ENCODE data around the gene PGA3. TPM values are rescaled to one million over a fixed set of nuclear protein-coding genes. Genes with fewer than 3 reads are reported as not detected.

Gene PGA3
- total and polyA plus RNA-seq, 2 of the 8 experiments (the other 6 are each of a cell fraction or from before 2014, with no cell fraction given): not detected

DNA sequence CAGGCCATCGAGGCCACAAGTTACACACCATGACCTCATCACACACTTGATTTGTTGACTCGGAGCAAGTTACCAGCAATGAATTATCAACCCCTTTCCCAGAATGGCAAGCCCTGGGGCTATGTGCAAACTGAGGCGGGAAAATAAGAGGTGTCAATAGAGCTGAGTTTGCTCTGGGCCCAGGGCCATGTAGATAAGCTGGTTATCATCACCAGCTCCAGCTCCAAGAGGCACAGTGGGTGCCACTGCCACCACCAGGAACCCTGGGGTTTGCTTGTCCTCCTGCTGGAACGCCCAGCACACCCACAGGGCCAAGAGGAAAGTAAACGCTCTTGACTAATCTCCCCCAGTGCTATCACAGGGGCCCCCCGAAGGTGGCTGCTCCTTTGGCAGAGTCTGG lies 29.0 kb upstream of the PGA3 start:
- ChIA-PET POLR2A (ENCODE audit: partially characterized antibody) (no interaction called here), CTCF (ENCODE audit: partially characterized antibody) (interaction anchor here (1.3 to 2.3 kb wide), 2 partner anchors 13 to 229 kb away, joined by 3 to 9 read pairs; no protein-coding TSS in a partner anchor)
- 90% methylated on average over 6 of the region's 6 CpGs; no CpG with 5 or more reads in 1 of the 2 experiments for WGBS, 2 experiments (ENCODE audit: extremely low coverage in 1 of 2, insufficient coverage in 1 of 2, insufficient read length in 1 of 2, insufficient replicate concordance in 2 of 2, low coverage in 1 of 2, low lambda C conversion rate in 2 of 2, missing lambda C conversion rate in 1 of 2)
- TF ChIP-seq CHD2 (IDR thresholded peaks at IDR 0.05; ENCODE audit: low read length) (no peak), YY1 (IDR thresholded peaks at IDR 0.05; ENCODE audit: low read depth, low read length) (no peak), SIN3A (conservative IDR thresholded peaks at IDR 0.05 in 1 of 2, IDR thresholded peaks at IDR 0.05 in 1 of 2; ENCODE audit: low read depth in 1 of 2, low read length in 2 of 2) (no peak), HDAC6 (IDR thresholded peaks at IDR 0.05; ENCODE audit: low read depth, low read length) (no peak), SAP30 (IDR thresholded peaks at IDR 0.05; ENCODE audit: insufficient read depth, insufficient replicate concordance, low read length) (no peak)

More for the DNA sequence above, 29.0 kb upstream of the PGA3 start:
- no peaks in the 10 kb centered on the region for H3K79me1 ChIP-seq (ENCODE audit: low read depth, low read length)
- H2BK15ac ChIP-seq (ENCODE audit: low read length): no peak overlapping the region
- H3K36me3 ChIP-seq (ENCODE audit: control insufficient read depth in 2 of 4, insufficient read depth in 4 of 4, low read length in 3 of 4): no peaks in the 10 kb centered on the region
- H2AFZ ChIP-seq (ENCODE audit: low read length): no peak overlapping the region
- no peak for DNase-seq (ENCODE audit: low read depth in 1 of 2, low spot score in 2 of 2)
- H3K27ac ChIP-seq (ENCODE audit: low read depth, low read length): no peak overlapping the region
- H2BK120ac ChIP-seq (replicated peaks; ENCODE audit: low read depth, low read length): no peak overlapping the region
- no peak overlapping the region for H2BK20ac ChIP-seq (ENCODE audit: low read length)
- H4K91ac ChIP-seq (replicated peaks; ENCODE audit: insufficient read length, low read length): no peak overlapping the region
- no peak for FAIRE-seq
- H3K4me2 ChIP-seq (ENCODE audit: insufficient read depth in 1 of 2, low read depth in 2 of 2, low read length in 2 of 2): no peak overlapping the region
- no peak overlapping the region for H3K9ac ChIP-seq (replicated peaks in 1 of 4; ENCODE audit: extremely low read depth in 1 of 4, low read depth in 3 of 4, low read length in 3 of 4)
- no peak overlapping the region for H2BK12ac ChIP-seq (ENCODE audit: low read depth, low read length)
- H3K18ac ChIP-seq (ENCODE audit: extremely low read depth, low read length): no peak overlapping the region
- no peak overlapping the region for H4K5ac ChIP-seq (ENCODE audit: insufficient read length, low read depth, low read length)
- no peak overlapping the region for H2AK5ac ChIP-seq (ENCODE audit: low read depth, low read length)
- no peak overlapping the region for H3K4me3 ChIP-seq (ENCODE audit: extremely low read depth in 1 of 4, insufficient read depth in 2 of 4, low read depth in 3 of 4, low read length in 4 of 4)
- no peak overlapping the region for H2BK5ac ChIP-seq (ENCODE audit: low read depth, low read length)
- no peak overlapping the region for H3K4ac ChIP-seq (replicated peaks; ENCODE audit: insufficient read length, low read depth, low read length)
- H3K14ac ChIP-seq (ENCODE audit: insufficient read length): no peak overlapping the region
- no peaks in the 10 kb centered on the region for H3K9me3 ChIP-seq (ENCODE audit: insufficient read depth in 2 of 2, low read depth in 1 of 2, low read length in 1 of 2)
- no peaks in the 10 kb centered on the region for H3K79me2 ChIP-seq (ENCODE audit: control insufficient read depth in 1 of 2, insufficient read depth in 2 of 2, low read length in 2 of 2)
- H3K23me2 ChIP-seq (ENCODE audit: low read depth, low read length): no peaks in the 10 kb centered on the region
- no peak overlapping the region for H4K8ac ChIP-seq (ENCODE audit: extremely low read depth, insufficient read depth, low read length)
- peaks cover 0 to 1% of the 10 kb centered on the region in 2 experiments for H4K20me1 ChIP-seq (replicated peaks in 1 of 2; ENCODE audit: control insufficient read depth in 1 of 2, insufficient read depth in 2 of 2, low read length in 2 of 2)
- no peak overlapping the region for H3K23ac ChIP-seq (ENCODE audit: insufficient read length)
- H3K27me3 ChIP-seq (replicated peaks in 1 of 4; ENCODE audit: control insufficient read depth in 3 of 4, extremely low read depth in 1 of 4, insufficient read depth in 3 of 4, low read length in 3 of 4): 0 out of 7 replicates have a peak, but pooled peaks cover 0 to 3% (median 0%) of the 10 kb centered on the region in 4 experiments
- H3K4me1 ChIP-seq (replicated peaks in 1 of 4; ENCODE audit: control insufficient read depth in 3 of 4, insufficient read depth in 4 of 4, low read length in 3 of 4): no peaks in the 10 kb centered on the region
- no peak overlapping the region for H3K56ac ChIP-seq (replicated peaks; ENCODE audit: insufficient read length, low read depth, low read length)

Measured in H1 (cell line).